Left kidney (tissue), 2 donors: ENCODE data around the gene GFRA1. TPM values are rescaled to one million over a fixed set of nuclear protein-coding genes. Genes with fewer than 3 reads are reported as not detected.
"Not testable (repeated sequence)": the region's sequence is repeated elsewhere in the genome, so short reads cannot be mapped to it uniquely, and the experiment has no call there.

Source experiments
- DNase-seq: peaks from one replicate; pipeline ENCODE4 v3.0.0-alpha.2; 2013
- polyA plus RNA-seq: library from polyadenylated mRNA; unstranded; fragments of 120-200 nt; gene quantifications from one replicate; pipeline ENCODE4 v1.2.1, GENCODE V29; 2013; ENCODE audit not compliant: insufficient read length

GFRA1 gene
- polyA plus RNA-seq, 1 donor: 29.8 TPM

- no peak for DNase-seq
These were observed 205.2 kb downstream of the GFRA1 start for GRCh38 chr10:116067825-116068224.

- no peak for DNase-seq
These were observed 209.9 kb downstream of the GFRA1 start for GRCh38 chr10:116063107-116063506.

GRCh38 chr10:116060864-116061263, 212.1 kb downstream of the GFRA1 start:
- DNase-seq: no peak

- DNase-seq: no peak
These were observed 213.7 kb downstream of the GFRA1 start for GRCh38 chr10:116059320-116059719.

GRCh38 chr10:116056445-116057293, 216.3 kb downstream of the GFRA1 start:
- DNase-seq: no peak

- no peak for DNase-seq
These were observed 217.1 kb downstream of the GFRA1 start for GRCh38 chr10:116055917-116056252.

- DNase-seq: no peak
These were observed 217.6 kb downstream of the GFRA1 start for GRCh38 chr10:116055252-116055916.

- no peak for DNase-seq
These were observed 219.1 kb downstream of the GFRA1 start for GRCh38 chr10:116053910-116054309.

- not testable (repeated sequence) for DNase-seq
These were observed 219.8 kb downstream of the GFRA1 start for GRCh38 chr10:116053009-116053730.

- DNase-seq: not testable (repeated sequence)
These were observed 220.5 kb downstream of the GFRA1 start for GRCh38 chr10:116052522-116052921.

- DNase-seq: no peak
These were observed 223.1 kb downstream of the GFRA1 start for GRCh38 chr10:116049974-116050304.

GRCh38 chr10:116049158-116049973, 223.6 kb downstream of the GFRA1 start:
- no peak for DNase-seq

- DNase-seq: no peak
These were observed 227.3 kb downstream of the GFRA1 start for GRCh38 chr10:116045366-116046356.

GRCh38 chr10:116044801-116045248, 228.2 kb downstream of the GFRA1 start:
- DNase-seq: no peak

- no peak for DNase-seq
These were observed 229.1 kb downstream of the GFRA1 start for GRCh38 chr10:116043861-116044260.

GRCh38 chr10:116043304-116043703, 229.7 kb downstream of the GFRA1 start:
- no peak for DNase-seq

GRCh38 chr10:116041948-116042347, 231.1 kb downstream of the GFRA1 start:
- no peak for DNase-seq

- DNase-seq: no peak
These were observed 233.4 kb downstream of the GFRA1 start for GRCh38 chr10:116039612-116040011.

GRCh38 chr10:116038259-116038658, 234.7 kb downstream of the GFRA1 start:
- DNase-seq: no peak

- not testable (repeated sequence) for DNase-seq
These were observed 237.6 kb downstream of the GFRA1 start for GRCh38 chr10:116035406-116035805.

- no peak for DNase-seq
These were observed 242.4 kb downstream of the GFRA1 start for GRCh38 chr10:116030576-116030975.
